ENCODE results near the gene CD82. TPM values are rescaled to one million over a fixed set of nuclear protein-coding genes. Genes with fewer than 3 reads are reported as not detected.

Gene CD82
- total and polyA plus RNA-seq, 2 donors (not counting 1 experiment from before 2014, with no cell fraction given): 192 to 438 TPM

GRCh38 chr11:44626645-44627044 is 61.2 kb downstream of the CD82 start:
- H2AFZ ChIP-seq (ENCODE audit: insufficient read depth, low read depth, low read length, poor library complexity, severe bottlenecking): no peak overlapping the region
- no peak overlapping the region for H3K9ac ChIP-seq (ENCODE audit: low read length)
- ChIA-PET POLR2A (no interaction called here), CTCF (interaction anchor here (0.9 to 21.7 kb wide), 3 partner anchors 9 to 86 kb away, joined by 4 to 816 read pairs (median 5); partner anchors contain the start of gene CD82)
- no peak overlapping the region for H3K27ac ChIP-seq (ENCODE audit: low read length in 2 of 2)
- H4K20me1 ChIP-seq (ENCODE audit: control insufficient read depth, insufficient read depth, low read length, poor library complexity, severe bottlenecking): peaks cover 9% of the 10 kb centered on the region
- peaks cover 11 to 19% of the 10 kb centered on the region in 2 donors for H3K4me1 ChIP-seq (ENCODE audit: control insufficient read depth in 2 of 2, insufficient read depth in 2 of 2, low read length in 2 of 2)
- Mint-ChIP-seq H3K27ac (no peak overlapping the region), H3K4me3 (no peak overlapping the region), H3K9me3 (ENCODE audit: insufficient read depth) (no peaks in the 10 kb centered on the region), H3K27me3 (no peaks in the 10 kb centered on the region), H3K4me1 (peaks cover 51% of the 10 kb centered on the region)
- peaks cover 0 to 7% of the 10 kb centered on the region in 2 experiments for H3K36me3 ChIP-seq (replicated peaks in 1 of 2; ENCODE audit: control extremely low read depth in 1 of 2, control insufficient read depth in 1 of 2, extremely low read depth in 1 of 2, insufficient read depth in 2 of 2, low read length in 1 of 2)
- ATAC-seq (ENCODE audit: low read depth) (no peak), DNase-seq (no peak)
- intact Hi-C loops (cut with micrococcal nuclease): no loop called here
- H3K4me3 ChIP-seq (ENCODE audit: control extremely low read depth in 1 of 5, extremely low read depth in 1 of 5, insufficient read depth in 1 of 5, low read depth in 2 of 5, low read length in 4 of 5): no peak overlapping the region
- TF ChIP-seq, protein P1, sequence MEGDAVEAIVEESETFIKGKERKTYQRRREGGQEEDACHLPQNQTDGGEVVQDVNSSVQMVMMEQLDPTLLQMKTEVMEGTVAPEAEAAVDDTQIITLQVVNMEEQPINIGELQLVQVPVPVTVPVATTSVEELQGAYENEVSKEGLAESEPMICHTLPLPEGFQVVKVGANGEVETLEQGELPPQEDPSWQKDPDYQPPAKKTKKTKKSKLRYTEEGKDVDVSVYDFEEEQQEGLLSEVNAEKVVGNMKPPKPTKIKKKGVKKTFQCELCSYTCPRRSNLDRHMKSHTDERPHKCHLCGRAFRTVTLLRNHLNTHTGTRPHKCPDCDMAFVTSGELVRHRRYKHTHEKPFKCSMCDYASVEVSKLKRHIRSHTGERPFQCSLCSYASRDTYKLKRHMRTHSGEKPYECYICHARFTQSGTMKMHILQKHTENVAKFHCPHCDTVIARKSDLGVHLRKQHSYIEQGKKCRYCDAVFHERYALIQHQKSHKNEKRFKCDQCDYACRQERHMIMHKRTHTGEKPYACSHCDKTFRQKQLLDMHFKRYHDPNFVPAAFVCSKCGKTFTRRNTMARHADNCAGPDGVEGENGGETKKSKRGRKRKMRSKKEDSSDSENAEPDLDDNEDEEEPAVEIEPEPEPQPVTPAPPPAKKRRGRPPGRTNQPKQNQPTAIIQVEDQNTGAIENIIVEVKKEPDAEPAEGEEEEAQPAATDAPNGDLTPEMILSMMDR (IDR thresholded peaks at IDR 0.05): no peak
- TF ChIP-seq EZH2 (IDR thresholded peaks at IDR 0.05; ENCODE audit: borderline replicate concordance, insufficient read depth, low read depth, low read length, poor library complexity, severe bottlenecking): no peak
- no peaks in the 10 kb centered on the region for H3K27me3 ChIP-seq (replicated peaks in 1 of 4; ENCODE audit: control extremely low read depth in 1 of 4, control insufficient read depth in 3 of 4, insufficient read depth in 4 of 4, low read length in 3 of 4)
- no peak overlapping the region for H3K4me2 ChIP-seq (replicated peaks; ENCODE audit: low read depth, low read length, poor library complexity, severe bottlenecking)
- 100% methylated on average over 1 of the region's 2 CpGs for WGBS (ENCODE audit: insufficient coverage)
- H3K9me3 ChIP-seq (ENCODE audit: control extremely low read depth in 1 of 3, control insufficient read depth in 2 of 3, insufficient read depth in 1 of 3, low read length in 2 of 3): no peaks in the 10 kb centered on the region
- H3K79me2 ChIP-seq (ENCODE audit: control insufficient read depth, insufficient read depth, low read length): no peaks in the 10 kb centered on the region

DNA sequence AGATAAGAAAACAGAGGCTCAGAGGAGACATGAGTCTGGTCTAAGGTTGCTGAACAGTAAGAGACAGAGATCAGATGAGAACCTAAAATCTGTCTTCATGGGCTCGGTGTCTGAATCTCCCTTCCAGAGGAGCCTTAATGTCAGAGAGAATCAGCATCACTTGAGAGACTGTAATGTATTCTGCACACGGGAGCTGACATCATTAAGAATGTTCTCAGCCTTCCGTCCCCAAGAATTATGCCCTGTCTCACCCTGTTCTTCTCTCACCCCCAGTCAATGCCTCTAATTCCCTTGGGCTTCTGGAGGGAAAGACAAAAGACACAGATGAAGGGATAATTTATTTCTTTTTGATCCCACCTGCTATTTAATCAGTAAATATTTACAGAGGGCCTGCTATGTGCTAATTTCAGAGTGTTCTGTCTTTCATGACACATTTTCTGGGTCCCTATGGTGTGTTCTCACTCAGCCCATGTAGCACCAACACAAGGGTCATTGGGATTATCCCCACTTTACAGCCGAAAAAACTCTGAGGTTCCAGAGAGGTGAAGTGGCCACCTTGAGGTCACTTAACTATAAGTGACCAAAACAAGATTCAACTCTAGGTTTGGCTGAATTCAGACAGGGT is 61.8 kb downstream of the CD82 start:
- no peak for ATAC-seq (ENCODE audit: low read depth)
- peaks cover 11 to 17% of the 10 kb centered on the region in 2 donors for H3K4me1 ChIP-seq (ENCODE audit: control insufficient read depth in 2 of 2, insufficient read depth in 2 of 2, low read length in 2 of 2)
- intact Hi-C loops (cut with micrococcal nuclease): no loop called here
- no peak for DNase-seq
- H3K27ac Mint-ChIP-seq: no peak overlapping the region
- H3K4me2 ChIP-seq (replicated peaks; ENCODE audit: low read depth, low read length, poor library complexity, severe bottlenecking): no peak overlapping the region
- no peak overlapping the region for H2AFZ ChIP-seq (ENCODE audit: insufficient read depth, low read depth, low read length, poor library complexity, severe bottlenecking)
- H3K9ac ChIP-seq (ENCODE audit: low read length): no peak overlapping the region
- H3K27ac ChIP-seq (ENCODE audit: low read length in 2 of 2): no peak overlapping the region
- no peaks in the 10 kb centered on the region for H3K9me3 ChIP-seq (ENCODE audit: control extremely low read depth in 1 of 3, control insufficient read depth in 2 of 3, insufficient read depth in 1 of 3, low read length in 2 of 3)
- no peak overlapping the region for H3K4me3 ChIP-seq (ENCODE audit: control extremely low read depth in 1 of 5, extremely low read depth in 1 of 5, insufficient read depth in 1 of 5, low read depth in 2 of 5, low read length in 4 of 5)
- H3K9me3 Mint-ChIP-seq (ENCODE audit: insufficient read depth): no peaks in the 10 kb centered on the region
- POLR2A ChIA-PET: no interaction called here
- no peaks in the 10 kb centered on the region for H3K27me3 Mint-ChIP-seq
- 90% methylated on average over 2 of the region's 4 CpGs for WGBS (ENCODE audit: insufficient coverage)
- peaks cover 44% of the 10 kb centered on the region for H3K4me1 Mint-ChIP-seq
- H3K79me2 ChIP-seq (ENCODE audit: control insufficient read depth, insufficient read depth, low read length): no peaks in the 10 kb centered on the region
- H3K27me3 ChIP-seq (replicated peaks in 1 of 4; ENCODE audit: control extremely low read depth in 1 of 4, control insufficient read depth in 3 of 4, insufficient read depth in 4 of 4, low read length in 3 of 4): no peaks in the 10 kb centered on the region
- peaks cover 0 to 2% of the 10 kb centered on the region in 2 experiments for H3K36me3 ChIP-seq (replicated peaks in 1 of 2; ENCODE audit: control extremely low read depth in 1 of 2, control insufficient read depth in 1 of 2, extremely low read depth in 1 of 2, insufficient read depth in 2 of 2, low read length in 1 of 2)
- no peak overlapping the region for H3K4me3 Mint-ChIP-seq
- CTCF ChIA-PET: interaction anchor here (0.7 to 21.7 kb wide), 3 partner anchors 30 to 87 kb away, joined by 3 to 816 read pairs (median 4); partner anchors contain the start of gene CD82
- peaks cover 4% of the 10 kb centered on the region for H4K20me1 ChIP-seq (ENCODE audit: control insufficient read depth, insufficient read depth, low read length, poor library complexity, severe bottlenecking)
- TF ChIP-seq, protein P1 (IDR thresholded peaks at IDR 0.05): no peak
- no peak for TF ChIP-seq EZH2 (IDR thresholded peaks at IDR 0.05; ENCODE audit: borderline replicate concordance, insufficient read depth, low read depth, low read length, poor library complexity, severe bottlenecking)
